Mononuclear cell (primary cell): ENCODE results near the gene ASIC5. TPM values are rescaled to one million over a fixed set of nuclear protein-coding genes. Genes with fewer than 3 reads are reported as not detected.

Experiments used
- H3K27me3 ChIP-seq: 2 replicates; pipeline ENCODE4 v1.6.0; 2011; ENCODE audit warnings: low read length, control low read depth; ENCODE audit not compliant: insufficient read depth
- H3K4me1 ChIP-seq: 2 replicates; pipeline ENCODE4 v1.5.1; 2011; ENCODE audit warnings: mild to moderate bottlenecking, low read length, control low read depth; ENCODE audit not compliant: insufficient read depth
- H3K4me3 ChIP-seq: 2 replicates; pipeline ENCODE4 v1.5.1; 2011; ENCODE audit warnings: mild to moderate bottlenecking, low read length, moderate library complexity
- H3K9me3 ChIP-seq: 2 replicates; pipeline ENCODE4 v1.5.1; 2011; ENCODE audit warnings: low read depth, mild to moderate bottlenecking, control low read depth, low read length
- total RNA-seq: library from RNA; depleted of rRNA; stranded (reverse); fragments of >200 nt; gene quantifications from one replicate; pipeline ENCODE4 v1.2.3, GENCODE V29; 2012

Gene ASIC5
- total RNA-seq, 1 donor: not detected

DNA sequence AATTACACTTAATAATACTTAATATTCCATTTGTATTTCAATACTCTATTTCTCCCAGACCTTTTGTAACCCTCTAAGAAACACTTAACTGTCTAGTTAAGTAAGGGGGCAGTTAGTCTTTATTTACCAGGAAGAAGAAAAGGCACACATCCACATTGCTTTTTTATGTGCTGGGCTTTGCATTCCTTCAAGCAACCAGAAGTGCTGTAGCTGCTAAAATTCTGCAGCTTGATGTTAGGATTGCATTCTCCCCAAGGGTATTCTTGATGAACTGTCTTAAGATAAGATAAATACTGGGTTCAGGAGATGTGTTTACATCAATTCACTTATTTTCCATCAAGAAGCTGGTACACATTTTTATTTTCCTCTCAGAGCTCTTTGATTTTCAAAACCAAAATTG lies 24.0 kb downstream of the ASIC5 start:
- no peaks in the 10 kb centered on the region for H3K9me3 ChIP-seq
- no peaks in the 10 kb centered on the region for H3K27me3 ChIP-seq
- no peak overlapping the region for H3K4me3 ChIP-seq
- H3K4me1 ChIP-seq: no peaks in the 10 kb centered on the region

DNA sequence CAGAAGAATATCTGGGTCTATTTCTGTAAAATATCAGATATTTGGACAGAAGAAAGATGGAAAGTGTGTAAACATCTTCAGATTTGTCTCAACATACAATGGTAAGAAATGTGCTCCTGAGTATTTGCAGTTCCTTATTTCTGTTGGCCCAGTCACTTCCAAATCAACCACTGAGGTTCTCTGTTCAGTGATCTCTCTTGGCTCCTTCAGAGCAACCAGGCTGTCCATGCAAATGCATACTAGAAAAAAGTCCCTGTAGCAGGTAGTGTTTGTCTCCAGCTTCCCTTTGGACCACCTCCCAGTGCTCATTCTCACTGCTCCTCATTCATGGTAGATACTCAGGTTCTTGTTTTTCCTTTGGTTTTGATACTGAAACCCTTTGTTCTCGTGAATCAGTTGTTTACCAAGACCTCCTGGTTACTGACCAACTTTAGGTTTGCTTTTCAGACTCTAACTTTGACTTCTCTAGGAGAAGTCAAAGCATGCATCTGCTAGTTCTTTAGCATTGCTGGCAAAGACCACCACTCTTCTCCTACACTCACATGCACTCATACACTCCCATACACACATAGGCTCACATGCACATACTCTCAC lies 28.8 kb downstream of the ASIC5 start:
- Histone ChIP-seq H3K9me3 (no peaks in the 10 kb centered on the region), H3K4me3 (no peak overlapping the region), H3K27me3 (no peaks in the 10 kb centered on the region), H3K4me1 (no peaks in the 10 kb centered on the region)

GRCh38 chr4:155832664-155833063 lies 33.4 kb downstream of the ASIC5 start:
- Histone ChIP-seq H3K4me3 (no peak overlapping the region), H3K9me3 (no peaks in the 10 kb centered on the region), H3K4me1 (no peaks in the 10 kb centered on the region), H3K27me3 (no peaks in the 10 kb centered on the region)

- Histone ChIP-seq H3K4me3 (no peak overlapping the region), H3K27me3 (no peaks in the 10 kb centered on the region), H3K4me1 (no peaks in the 10 kb centered on the region), H3K9me3 (no peaks in the 10 kb centered on the region)
Measured at GRCh38 chr4:155828628-155829027, 37.4 kb downstream of the ASIC5 start.

DNA sequence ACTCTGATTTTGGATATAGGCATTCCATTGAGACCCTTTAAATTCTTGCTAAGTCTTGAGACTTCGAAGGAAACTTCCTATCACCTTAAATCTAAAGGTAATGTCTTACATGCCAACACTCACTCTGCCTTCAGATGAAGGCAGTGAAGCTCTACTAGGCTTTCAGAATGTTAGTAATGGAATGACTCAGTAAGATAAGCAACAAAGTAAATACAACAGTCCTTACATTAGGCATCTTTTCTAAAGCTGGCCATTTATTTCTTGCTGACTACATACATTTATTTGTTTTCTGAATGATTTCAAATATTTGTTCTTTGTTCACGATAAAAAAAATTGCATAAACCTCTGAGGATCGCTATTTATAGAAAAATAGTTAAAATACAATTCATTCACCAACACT lies 43.5 kb downstream of the ASIC5 start:
- H3K27me3 ChIP-seq: no peaks in the 10 kb centered on the region
- no peaks in the 10 kb centered on the region for H3K4me1 ChIP-seq

GRCh38 chr4:155820887-155821518 lies 45.1 kb downstream of the ASIC5 start:
- Histone ChIP-seq H3K4me3 (no peak overlapping the region), H3K9me3 (no peaks in the 10 kb centered on the region), H3K4me1 (no peaks in the 10 kb centered on the region), H3K27me3 (no peaks in the 10 kb centered on the region)

More for the DNA sequence above, 43.5 kb downstream of the ASIC5 start:
- H3K4me3 ChIP-seq: no peak overlapping the region
- H3K9me3 ChIP-seq: no peaks in the 10 kb centered on the region

GRCh38 chr4:155819066-155819465 lies 47.0 kb downstream of the ASIC5 start:
- Histone ChIP-seq H3K4me1 (no peaks in the 10 kb centered on the region), H3K27me3 (no peaks in the 10 kb centered on the region)

DNA sequence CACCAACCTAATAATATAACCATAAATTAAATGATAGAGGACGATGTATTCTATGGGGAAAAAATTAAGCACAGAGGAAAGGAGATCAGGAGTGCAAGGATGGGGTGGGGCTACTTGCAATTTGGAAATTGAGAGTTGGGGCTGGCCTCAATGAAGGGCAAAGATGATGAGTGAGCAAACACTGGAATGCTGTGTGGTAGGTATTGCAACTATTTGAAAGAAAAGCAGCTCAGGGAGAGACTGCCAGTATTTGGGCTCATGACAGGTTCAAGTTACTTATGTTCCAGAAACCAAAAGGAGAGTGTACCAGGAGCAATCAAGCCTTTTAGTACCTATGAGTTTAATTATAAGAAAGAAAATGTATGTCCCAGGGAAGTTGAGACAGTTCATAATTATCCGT lies 47.4 kb downstream of the ASIC5 start:
- H3K27me3 ChIP-seq: no peaks in the 10 kb centered on the region
- H3K4me1 ChIP-seq: no peaks in the 10 kb centered on the region
- no peaks in the 10 kb centered on the region for H3K9me3 ChIP-seq
- H3K4me3 ChIP-seq: no peak overlapping the region

More at GRCh38 chr4:155819066-155819465, 47.0 kb downstream of the ASIC5 start:
- Histone ChIP-seq H3K4me3 (no peak overlapping the region), H3K9me3 (no peaks in the 10 kb centered on the region)

GRCh38 chr4:155811083-155811482 lies 55.0 kb downstream of the ASIC5 start:
- Histone ChIP-seq H3K9me3 (no peaks in the 10 kb centered on the region), H3K27me3 (no peaks in the 10 kb centered on the region), H3K4me1 (no peaks in the 10 kb centered on the region), H3K4me3 (no peak overlapping the region)

DNA sequence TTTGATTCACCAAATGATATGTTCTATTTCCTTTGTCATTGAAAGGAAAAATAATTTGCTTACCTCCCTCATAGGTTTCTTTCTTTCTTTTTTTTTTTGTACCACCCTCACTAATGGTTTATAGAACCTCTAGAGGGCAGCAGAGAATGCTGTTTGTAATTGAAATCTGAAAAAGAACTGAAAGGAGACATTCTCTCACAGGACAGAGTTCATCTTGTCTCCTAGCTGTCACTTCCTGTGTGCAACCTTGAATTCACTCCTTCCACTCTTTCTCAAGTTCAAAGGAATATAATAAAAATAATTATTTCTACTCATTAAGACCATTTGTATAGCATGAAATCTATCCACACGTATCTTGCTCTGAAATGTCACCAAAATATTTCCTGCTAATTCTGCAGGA lies 56.2 kb downstream of the ASIC5 start:
- Histone ChIP-seq H3K9me3 (no peaks in the 10 kb centered on the region), H3K4me3 (no peak overlapping the region), H3K27me3 (no peaks in the 10 kb centered on the region), H3K4me1 (no peaks in the 10 kb centered on the region)

DNA sequence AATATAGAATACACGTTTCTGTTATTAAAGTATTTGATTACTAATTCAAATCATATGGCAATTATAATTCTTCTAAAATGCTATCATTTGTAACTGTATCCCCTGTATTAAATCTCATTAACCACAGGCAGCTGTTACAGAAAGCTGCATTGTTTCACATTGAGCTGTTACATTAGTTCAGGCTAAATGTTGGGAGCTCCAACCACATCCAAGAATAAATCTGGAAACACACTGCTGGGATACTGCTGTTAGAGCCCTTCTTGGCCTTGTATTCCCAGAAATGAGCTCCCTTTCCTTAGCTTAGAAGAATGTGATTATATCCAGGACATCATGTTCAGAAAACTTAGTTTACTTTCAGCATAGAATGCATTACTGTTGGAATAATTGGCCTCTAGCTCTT lies 59.1 kb downstream of the ASIC5 start:
- no peaks in the 10 kb centered on the region for H3K27me3 ChIP-seq
- no peak overlapping the region for H3K4me3 ChIP-seq
- no peaks in the 10 kb centered on the region for H3K4me1 ChIP-seq
- no peaks in the 10 kb centered on the region for H3K9me3 ChIP-seq

DNA sequence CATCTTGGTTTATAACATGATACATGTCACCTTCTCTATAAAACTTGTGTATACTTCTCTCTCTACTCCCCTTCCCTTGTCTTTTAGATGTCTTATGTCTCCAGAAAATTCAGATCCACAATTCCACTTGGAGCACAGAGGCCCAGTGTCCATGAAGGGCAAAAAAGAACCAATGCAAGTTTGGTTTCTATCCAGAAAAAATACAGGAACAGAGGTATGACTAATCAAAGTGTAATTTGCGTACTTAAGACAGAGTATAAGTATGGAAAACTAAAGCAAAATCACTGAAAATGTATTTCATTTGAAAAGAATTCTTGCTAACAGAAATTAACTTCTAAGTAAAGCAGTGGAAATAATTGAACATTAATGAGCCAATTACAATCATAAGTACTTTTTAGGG lies 61.1 kb downstream of the ASIC5 start:
- Histone ChIP-seq H3K4me1 (no peaks in the 10 kb centered on the region), H3K4me3 (no peak overlapping the region), H3K27me3 (no peaks in the 10 kb centered on the region), H3K9me3 (no peaks in the 10 kb centered on the region)

GRCh38 chr4:155802190-155802959 lies 63.7 kb downstream of the ASIC5 start:
- no peaks in the 10 kb centered on the region for H3K4me1 ChIP-seq
- no peaks in the 10 kb centered on the region for H3K9me3 ChIP-seq
- H3K27me3 ChIP-seq: no peaks in the 10 kb centered on the region
- no peak overlapping the region for H3K4me3 ChIP-seq

GRCh38 chr4:155800685-155801343 lies 65.3 kb downstream of the ASIC5 start:
- H3K4me1 ChIP-seq: no peaks in the 10 kb centered on the region
- H3K4me3 ChIP-seq: no peak overlapping the region
- no peaks in the 10 kb centered on the region for H3K27me3 ChIP-seq
- H3K9me3 ChIP-seq: no peaks in the 10 kb centered on the region

GRCh38 chr4:155799794-155800123 lies 66.3 kb downstream of the ASIC5 start:
- H3K4me3 ChIP-seq: no peak overlapping the region
- no peaks in the 10 kb centered on the region for H3K27me3 ChIP-seq
- no peaks in the 10 kb centered on the region for H3K4me1 ChIP-seq
- H3K9me3 ChIP-seq: no peaks in the 10 kb centered on the region
